Heart left ventricle (tissue), 13 donors: ENCODE results near the gene PPP1R14B.

Source experiments
- CTCF ChIP-seq, 12 donors: fragments of 200-600 bp; sonication (generic) in 4 of 12; IDR thresholded peaks; one replicate each; pipeline versions ENCODE4 v1.5.0 to v1.8.0; 2018 to 2022; ENCODE audit warnings: antibody characterized with exemption in 12 of 12, mild to moderate bottlenecking in 5 of 12
- POLR2A ChIP-seq, 2 donors: fragments of 450-650 bp; IDR thresholded peaks; one replicate each; pipeline ENCODE4 v1.6.1; 2017; ENCODE audit warnings: antibody characterized with exemption in 2 of 2, mild to moderate bottlenecking in 2 of 2, moderate library complexity in 2 of 2
- donor health status: ischemic (EF 13 %, LVEDD 7.1; RV severe dilation, severe dysfunction).
- donor health status: DM: no; HTN: yes; CAD: no.
- donor health status: DM: no; HTN: no; CAD: no.
- donor health status: ischemic (EF 25% LVEDD 6.9; RV normal size, moderate dysfunction).
- donor health status: ischemic (EF 25% LVEDD 5.7; RV mildly dilated, moderate dysfunction).
- donor health status: ischemic (EF 35%, LVEDD 5.7; RV mildly dilated, moderate dysfunction).
- donor health status: nonischemic (EF 11% LVEDD 7.7; RV severe dilation, severe dysfunction).
- donor health status: DM: yes; HTN: yes; CAD: no.
- donor health status: PGD.
- donor health status: ischemic (EF 29% LVEDD 5.4; RV normal size, mild dysfunction).
- donor health status: nonischemic (EF 23%, LVEDD 6.1; RV moderate dilation, normal function).

DNA sequence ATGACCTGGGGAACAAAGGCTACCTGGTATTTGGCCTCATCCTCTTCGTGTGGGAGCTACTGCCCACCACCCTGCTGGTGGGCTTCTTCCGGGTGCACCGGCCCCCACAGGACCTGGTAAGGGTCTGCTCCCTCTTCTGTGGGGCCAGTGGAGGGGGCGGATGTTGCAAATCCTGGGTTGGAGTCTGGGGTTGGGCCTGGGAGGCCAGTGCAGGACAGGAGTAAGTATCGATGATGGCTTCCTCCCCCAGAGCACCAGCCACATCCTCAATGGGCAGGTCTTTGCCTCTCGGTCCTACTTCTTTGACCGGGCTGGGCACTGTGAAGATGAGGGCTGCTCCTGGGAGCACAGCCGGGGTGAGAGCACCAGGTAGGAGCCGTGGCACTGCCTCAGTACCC lies 41.6 kb upstream of the PPP1R14B start:
- TF ChIP-seq CTCF (IDR thresholded peaks at IDR 0.05), result no peak
- TF ChIP-seq POLR2A (IDR thresholded peaks at IDR 0.05), result no peak
